ENCODE data around the gene MAPKAP1.

The MAPKAP1 gene

GRCh38 chr9:125659954-125660353, 47.1 kb downstream of the MAPKAP1 start:
- TF ChIP-seq, protein P1, sequence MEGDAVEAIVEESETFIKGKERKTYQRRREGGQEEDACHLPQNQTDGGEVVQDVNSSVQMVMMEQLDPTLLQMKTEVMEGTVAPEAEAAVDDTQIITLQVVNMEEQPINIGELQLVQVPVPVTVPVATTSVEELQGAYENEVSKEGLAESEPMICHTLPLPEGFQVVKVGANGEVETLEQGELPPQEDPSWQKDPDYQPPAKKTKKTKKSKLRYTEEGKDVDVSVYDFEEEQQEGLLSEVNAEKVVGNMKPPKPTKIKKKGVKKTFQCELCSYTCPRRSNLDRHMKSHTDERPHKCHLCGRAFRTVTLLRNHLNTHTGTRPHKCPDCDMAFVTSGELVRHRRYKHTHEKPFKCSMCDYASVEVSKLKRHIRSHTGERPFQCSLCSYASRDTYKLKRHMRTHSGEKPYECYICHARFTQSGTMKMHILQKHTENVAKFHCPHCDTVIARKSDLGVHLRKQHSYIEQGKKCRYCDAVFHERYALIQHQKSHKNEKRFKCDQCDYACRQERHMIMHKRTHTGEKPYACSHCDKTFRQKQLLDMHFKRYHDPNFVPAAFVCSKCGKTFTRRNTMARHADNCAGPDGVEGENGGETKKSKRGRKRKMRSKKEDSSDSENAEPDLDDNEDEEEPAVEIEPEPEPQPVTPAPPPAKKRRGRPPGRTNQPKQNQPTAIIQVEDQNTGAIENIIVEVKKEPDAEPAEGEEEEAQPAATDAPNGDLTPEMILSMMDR (IDR thresholded peaks at IDR 0.05; ENCODE audit: insufficient read depth, low read depth, low read length, missing control alignments): no peak
- no peak overlapping the region for H3K4me3 ChIP-seq (ENCODE audit: low read depth, low read length)
- DNase-seq (ENCODE audit: low read depth): peak; percentile 67

- TF ChIP-seq, protein P1 (IDR thresholded peaks at IDR 0.05; ENCODE audit: insufficient read depth, low read depth, low read length, missing control alignments): no peak
- DNase-seq (ENCODE audit: low read depth): no peak
- no peak overlapping the region for H3K4me3 ChIP-seq (ENCODE audit: low read depth, low read length)
These were observed 47.7 kb downstream of the MAPKAP1 start for GRCh38 chr9:125659201-125659840.

DNA sequence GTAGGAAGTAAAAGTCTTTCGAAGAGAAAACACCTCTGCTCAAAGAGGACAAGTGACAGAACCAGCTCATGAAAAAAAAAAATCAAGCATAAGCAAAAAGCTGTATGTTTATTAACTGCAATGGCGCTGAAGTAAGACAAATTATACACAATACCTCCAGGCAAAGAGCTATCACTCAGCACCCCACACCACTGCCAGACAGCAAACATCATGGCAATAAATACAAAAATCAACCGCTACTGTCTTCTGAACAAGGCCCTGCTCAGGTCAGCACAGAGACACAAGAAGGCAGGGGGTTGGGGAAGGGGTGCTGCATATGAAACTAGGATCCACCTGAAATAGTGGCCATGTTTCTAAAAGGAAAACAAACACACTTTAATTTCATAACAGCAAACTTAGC, 50.4 kb downstream of the MAPKAP1 start:
- TF ChIP-seq, protein P1 (IDR thresholded peaks at IDR 0.05; ENCODE audit: insufficient read depth, low read depth, low read length, missing control alignments): no peak
- no peak overlapping the region for H3K4me3 ChIP-seq (ENCODE audit: low read depth, low read length)
- no peak for DNase-seq (ENCODE audit: low read depth)

DNA sequence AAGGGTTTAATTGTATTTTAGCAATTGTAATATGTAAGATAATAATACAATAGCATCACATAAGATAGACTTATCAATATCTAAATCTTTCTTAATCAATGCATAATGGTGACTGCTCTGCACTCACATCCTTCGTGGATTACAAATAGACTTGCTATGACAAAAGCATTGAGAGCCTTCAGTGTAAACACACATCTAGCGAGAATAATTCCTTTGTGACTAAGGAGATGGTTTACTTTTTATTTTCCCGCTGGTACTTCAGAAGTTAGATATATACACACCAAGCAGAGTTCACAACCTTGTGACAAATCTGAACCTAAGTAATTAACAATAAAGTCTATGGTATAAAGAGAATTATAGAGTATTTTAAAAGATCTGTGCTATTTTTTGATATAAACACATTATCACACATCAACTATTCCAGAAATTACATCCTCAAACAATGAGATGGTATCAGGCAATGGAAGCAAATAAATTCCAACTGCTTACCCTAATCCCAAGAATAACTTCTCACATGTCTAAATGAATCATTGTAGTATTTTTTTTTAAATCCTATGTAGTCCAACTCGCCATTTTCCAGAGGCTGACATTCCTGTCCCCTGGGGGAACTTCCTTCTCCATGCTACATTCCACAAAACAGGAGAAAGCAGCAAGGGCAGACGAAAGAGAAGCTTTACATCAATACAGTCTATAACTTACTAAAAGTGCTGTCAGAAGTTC, 51.2 kb downstream of the MAPKAP1 start:
- no peak for DNase-seq (ENCODE audit: low read depth)
- TF ChIP-seq, protein P1 (IDR thresholded peaks at IDR 0.05; ENCODE audit: insufficient read depth, low read depth, low read length, missing control alignments): no peak

GRCh38 chr9:125655066-125655633, 51.9 kb downstream of the MAPKAP1 start:
- TF ChIP-seq, protein P1 (IDR thresholded peaks at IDR 0.05; ENCODE audit: insufficient read depth, low read depth, low read length, missing control alignments): no peak
- H3K4me3 ChIP-seq (ENCODE audit: low read depth, low read length): no peak overlapping the region
- no peak for DNase-seq (ENCODE audit: low read depth)

More for the DNA sequence above, 51.2 kb downstream of the MAPKAP1 start:
- no peak overlapping the region for H3K4me3 ChIP-seq (ENCODE audit: low read depth, low read length)

DNA sequence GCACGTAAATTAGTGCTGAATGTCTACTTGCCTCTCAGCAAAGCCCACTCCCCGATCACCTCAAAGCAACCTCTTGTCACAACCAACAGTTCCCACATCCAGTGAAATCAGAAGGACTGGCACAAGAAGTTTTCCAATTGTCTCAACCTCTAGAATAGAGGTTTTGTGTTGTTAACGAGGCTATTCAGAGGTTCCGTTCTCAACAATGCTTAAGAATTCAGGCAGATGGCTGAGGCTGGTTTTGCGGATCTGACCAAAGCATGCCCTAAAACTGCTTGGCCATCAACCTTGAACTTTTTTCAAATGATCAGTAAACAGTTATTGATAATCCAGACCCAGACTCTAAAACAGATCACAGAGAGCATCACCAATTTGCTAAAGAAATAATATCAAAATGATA, 52.9 kb downstream of the MAPKAP1 start:
- no peak for DNase-seq (ENCODE audit: low read depth)
- TF ChIP-seq, protein P1 (IDR thresholded peaks at IDR 0.05; ENCODE audit: insufficient read depth, low read depth, low read length, missing control alignments): no peak
- no peak overlapping the region for H3K4me3 ChIP-seq (ENCODE audit: low read depth, low read length)
